Measurements from ENCODE around the gene OIP5.
"Not testable (repeated sequence)": the region's sequence is repeated elsewhere in the genome, so short reads cannot be mapped to it uniquely, and the experiment has no call there.

Gene OIP5

DNA sequence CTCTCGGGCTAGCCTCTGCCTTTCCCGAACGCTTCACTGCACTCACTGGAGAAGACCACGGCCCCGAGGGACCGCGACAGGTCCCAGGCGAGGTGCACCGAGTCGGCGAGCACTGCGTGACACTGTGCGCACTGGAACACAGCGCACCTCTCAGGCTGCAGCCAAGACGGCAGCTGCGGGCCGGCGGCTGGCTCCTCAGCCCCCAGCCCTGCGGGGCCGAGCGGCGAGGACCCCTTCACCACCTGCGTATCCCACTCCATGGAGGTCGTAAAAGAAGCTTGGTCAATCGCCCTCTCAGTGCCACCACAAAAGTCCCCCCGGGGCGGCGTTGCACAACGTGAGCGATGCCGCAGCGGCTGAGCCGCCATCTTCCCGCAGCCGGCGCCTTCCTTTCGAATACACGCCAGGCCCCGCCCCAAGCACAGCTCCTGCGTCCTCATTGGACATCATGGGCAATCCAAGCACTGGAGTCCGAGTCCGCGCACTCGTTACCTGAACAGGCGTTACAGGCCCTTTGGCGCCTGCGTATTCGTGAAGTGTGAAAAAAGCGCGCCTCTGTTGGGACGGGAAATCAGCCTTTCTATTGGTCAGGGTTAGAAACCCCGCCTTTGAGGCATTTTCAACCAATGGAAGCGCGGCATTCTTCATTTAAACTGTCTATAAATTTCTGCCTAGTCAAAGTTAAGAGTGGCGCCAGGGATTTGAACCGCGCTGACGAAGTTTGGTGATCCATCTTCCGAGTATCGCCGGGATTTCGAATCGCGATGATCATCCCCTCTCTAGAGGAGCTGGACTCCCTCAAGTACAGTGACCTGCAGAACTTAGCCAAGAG lies at the start of gene OIP5, which contains the start of gene NUSAP1:
Gene OIP5, minus strand, starts transcription at position 398 of the 832 bp plus-strand sequence. Its CDS starts 30 bp downstream, at position 368.
Gene NUSAP1, plus strand, starts transcription at position 688 of the 832 bp plus-strand sequence. Its CDS starts 77 bp downstream, at position 765.
- DNase-seq (ENCODE audit: low spot score) = peak; percentile 100

GRCh38 chr15:41377978-41378377 lies 45.6 kb upstream of the OIP5 start:
- peak; percentile 40 for DNase-seq (ENCODE audit: low spot score)

DNA sequence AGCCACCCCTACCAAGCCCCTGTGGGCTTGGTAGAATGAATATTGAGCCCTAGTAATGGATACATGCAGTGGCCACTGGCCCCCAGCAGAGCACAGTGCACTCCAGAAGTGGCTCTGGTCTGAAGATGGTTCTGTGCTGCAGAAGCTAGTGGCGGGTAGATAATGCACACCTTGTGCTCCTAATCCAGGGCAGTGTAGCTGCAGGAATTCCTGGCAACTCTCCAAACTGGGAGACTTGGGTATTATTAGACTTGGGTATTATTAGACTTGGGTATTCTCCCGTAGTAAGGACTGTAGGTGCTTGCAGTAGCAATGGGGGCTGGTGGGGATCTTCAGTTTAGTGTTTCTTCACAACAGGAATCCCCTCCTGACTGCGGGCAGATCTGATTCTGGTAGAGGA lies 35.0 kb upstream of the OIP5 start:
- DNase-seq (ENCODE audit: low spot score) = no peak

- no peak for DNase-seq (ENCODE audit: low spot score)
These were observed 22.0 kb upstream of the OIP5 start for GRCh38 chr15:41354371-41354770.

GRCh38 chr15:41350057-41350717 lies 17.8 kb upstream of the OIP5 start:
- no peak for DNase-seq (ENCODE audit: low spot score)

DNA sequence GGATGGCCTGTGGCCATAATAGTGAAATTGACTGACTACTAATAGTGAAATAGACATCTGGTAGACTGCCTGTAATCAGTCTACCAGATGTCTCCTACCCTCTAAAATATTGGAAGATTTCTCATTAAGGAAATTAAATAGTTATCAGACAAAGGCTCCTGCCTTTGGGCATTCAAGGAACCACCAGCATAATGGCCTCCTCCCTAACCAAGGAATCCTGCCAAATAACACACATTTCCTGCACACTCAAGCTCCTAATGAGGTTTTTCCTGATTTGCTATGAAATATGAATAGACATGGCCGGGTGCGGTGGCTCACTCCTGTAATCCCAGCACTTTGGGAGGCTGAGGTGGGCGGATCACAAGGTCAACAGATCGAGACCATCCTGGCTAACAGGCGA lies 14.8 kb upstream of the OIP5 start:
- no peak for DNase-seq (ENCODE audit: low spot score)

DNA sequence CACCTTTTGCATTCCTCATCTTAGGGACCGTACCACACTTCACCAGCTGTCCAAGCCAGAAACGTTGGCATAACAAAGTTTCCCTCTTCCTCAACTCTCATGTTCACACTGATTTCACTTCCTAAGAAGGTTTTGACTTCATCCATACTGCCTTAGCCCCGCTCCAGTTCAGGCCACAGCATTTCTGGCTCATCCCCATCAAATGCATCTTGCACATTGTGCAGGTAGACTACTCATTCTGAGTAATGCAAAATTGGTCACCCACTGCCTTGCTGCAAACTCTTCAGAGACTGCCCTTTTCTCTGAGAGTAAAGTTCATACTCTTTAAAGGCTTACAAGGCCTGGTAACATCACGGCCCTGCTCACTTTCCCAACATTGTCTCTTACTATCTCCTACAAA lies 9.1 kb upstream of the OIP5 start:
- peak; percentile 54 for DNase-seq (ENCODE audit: low spot score)

- peak; percentile 32 for DNase-seq (ENCODE audit: low spot score)
These were observed 7.9 kb upstream of the OIP5 start for GRCh38 chr15:41340189-41340695.

DNA sequence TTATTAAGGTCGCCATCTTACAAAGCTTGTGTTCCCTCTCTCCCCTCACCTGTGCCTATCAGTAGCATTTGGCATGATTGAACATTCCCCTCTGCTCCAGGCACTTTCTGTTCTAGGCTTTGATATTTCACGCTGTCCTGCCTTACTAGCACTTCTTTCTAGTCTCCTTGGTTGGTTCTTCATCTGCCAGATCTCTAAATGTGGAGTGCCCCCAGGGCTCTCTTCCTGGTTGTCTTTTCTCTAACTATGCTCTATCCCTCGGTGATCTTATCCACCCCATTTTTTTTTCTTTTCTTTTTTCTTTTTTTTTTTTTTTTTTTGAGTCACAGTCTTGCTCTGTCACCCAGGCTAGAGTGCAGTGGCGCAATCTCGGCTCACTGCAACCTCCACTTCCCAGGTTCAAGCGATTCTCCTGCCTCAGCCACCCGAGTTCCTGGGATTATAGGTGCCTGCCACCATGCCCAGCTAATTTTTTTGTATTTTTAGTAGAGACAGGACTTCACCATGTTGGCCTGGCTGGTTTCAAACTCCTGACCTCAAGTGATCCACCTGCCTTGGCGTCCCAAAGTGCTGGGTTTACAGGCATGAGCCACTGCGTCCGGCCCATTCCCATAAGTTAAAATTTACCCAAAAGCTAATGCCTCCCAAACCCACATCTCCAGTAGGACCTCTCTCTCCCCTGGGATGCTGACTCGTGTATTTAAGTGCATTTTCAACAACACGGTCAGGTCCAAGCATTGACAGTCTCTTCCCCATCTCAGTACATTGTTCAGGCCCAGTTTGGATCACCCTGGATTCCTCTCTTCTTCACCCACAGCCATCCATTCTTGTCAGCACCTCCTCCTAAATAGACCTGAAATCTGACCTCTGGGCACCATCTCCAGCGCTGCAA lies 5.5 kb upstream of the OIP5 start:
- DNase-seq (ENCODE audit: low spot score) = no peak

DNA sequence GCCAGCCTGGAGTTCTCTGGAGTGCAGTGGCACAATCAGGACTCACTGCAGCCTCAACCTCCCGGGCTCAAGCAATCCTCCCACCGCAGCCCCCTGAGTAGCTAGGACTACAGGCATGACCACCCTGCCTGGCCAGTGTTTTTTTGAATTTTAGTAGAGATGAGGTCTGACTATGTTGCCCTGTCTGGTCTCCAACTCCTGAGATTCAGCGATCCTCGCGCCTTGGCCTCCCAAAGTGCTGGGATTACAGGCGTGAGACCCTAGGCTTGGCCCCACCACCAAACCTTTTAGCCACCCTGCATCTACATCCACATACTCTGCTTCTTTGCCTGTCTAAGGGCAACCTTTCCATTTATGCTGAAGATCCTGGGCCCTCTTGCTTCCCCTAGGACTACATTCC lies 4.7 kb upstream of the OIP5 start:
- DNase-seq (ENCODE audit: low spot score) = no peak

GRCh38 chr15:41336549-41336948 lies 4.2 kb upstream of the OIP5 start:
- no peak for DNase-seq (ENCODE audit: low spot score)

DNA sequence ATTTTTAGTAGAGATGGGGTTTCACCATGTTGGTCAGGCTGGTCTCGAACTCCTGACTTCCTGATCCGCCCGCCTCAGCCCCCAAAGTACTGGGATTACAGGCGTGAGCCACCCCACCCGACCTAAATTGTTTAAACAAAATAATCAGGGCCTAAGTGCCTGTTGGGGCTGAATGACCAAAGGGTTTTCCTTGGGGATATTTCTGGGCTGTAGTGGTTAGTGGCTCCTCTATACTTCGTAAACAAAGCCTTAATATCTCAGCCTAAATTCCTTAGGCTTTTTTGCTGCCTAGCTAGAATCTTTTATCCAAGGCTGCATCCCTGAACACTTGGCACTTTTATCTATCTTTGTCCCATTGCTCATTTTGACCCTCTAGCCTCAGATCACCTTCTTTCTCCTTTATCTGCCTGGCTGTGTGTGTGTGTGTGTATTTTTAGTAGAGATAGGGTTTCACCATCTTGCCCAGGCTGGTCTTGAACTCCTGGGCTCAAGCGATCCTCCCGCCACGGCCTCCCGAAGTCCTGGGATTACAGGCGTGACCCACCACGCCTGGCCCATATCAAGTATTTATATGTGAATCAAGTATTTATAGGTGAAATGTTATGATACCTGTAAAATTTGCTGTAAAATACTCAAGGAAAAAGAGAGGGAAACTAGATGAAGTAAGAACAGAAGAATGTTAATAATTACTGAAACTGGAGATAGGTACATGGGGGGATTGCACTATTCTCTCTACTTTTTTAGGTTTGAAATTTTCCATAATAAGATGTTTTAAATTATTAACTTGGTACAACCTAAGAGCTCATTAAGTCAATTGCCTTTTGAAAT lies 2.1 kb upstream of the OIP5 start:
- DNase-seq (ENCODE audit: low spot score) = no peak

GRCh38 chr15:41333026-41333562 lies 703 bp upstream of the OIP5 start:
- peak; percentile 69 for DNase-seq (ENCODE audit: low spot score)

- DNase-seq (ENCODE audit: low spot score) = no peak
These were observed 578 bp downstream of the OIP5 start for GRCh38 chr15:41331833-41332193.

DNA sequence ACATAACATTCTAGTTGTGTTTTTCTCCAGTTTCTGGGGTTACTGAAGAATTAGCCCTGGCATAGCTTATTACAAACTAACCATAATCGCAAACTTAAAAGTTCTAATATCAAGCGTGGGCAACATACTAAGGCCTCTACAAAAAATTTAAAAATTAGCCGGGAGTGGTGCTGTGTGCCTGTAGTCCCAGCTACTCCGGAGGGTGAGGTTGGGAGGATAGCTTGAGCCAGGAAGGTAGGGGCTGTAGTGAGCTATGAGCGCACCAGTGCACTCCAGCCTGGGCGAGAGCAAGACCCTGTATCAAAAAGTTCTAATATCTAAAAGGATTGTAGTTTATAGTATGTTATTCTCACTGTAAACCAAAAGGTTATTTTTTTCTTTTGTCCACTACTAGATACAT lies 1.1 kb downstream of the OIP5 start:
- no peak for DNase-seq (ENCODE audit: low spot score)

- DNase-seq (ENCODE audit: low spot score) = no peak
These were observed 8.8 kb downstream of the OIP5 start for GRCh38 chr15:41323611-41324010.

- not testable (repeated sequence) for DNase-seq (ENCODE audit: low spot score)
These were observed 11.5 kb downstream of the OIP5 start for GRCh38 chr15:41320805-41321330.

DNA sequence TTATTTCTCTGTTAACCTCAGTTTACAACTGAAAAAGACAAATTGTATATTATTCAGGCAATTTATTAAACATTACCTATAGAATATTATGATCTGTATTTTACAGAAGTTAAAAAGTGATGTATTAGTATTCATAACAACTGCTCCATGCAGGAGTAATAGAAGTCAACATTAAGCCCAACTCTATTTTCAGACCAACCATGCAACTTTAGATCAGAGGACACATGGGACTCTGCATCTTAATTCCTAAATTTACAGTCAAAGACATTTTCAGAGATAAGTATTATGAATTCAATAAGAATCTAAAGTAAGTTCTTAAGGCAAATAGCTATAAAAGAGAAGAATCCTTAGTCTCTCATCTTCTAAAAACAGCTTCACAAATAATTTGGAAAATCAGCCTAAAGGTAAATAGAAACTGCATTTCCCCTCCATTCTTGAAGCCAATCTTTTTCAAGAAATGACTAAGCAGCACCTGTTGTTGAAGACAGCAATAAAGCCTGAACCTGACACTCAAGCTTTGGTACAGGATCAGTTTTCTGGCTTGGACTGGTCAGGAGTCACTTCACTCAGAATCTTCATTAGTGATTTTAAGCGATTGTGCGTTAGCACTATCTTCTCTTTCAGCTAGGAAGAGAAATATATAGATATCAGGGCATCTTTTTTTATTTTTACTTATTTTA lies 23.0 kb downstream of the OIP5 start:
- no peak for DNase-seq (ENCODE audit: low spot score)

GRCh38 chr15:41307679-41308078 lies 24.7 kb downstream of the OIP5 start:
- DNase-seq (ENCODE audit: low spot score) = no peak

- DNase-seq (ENCODE audit: low spot score) = no peak
These were observed 28.1 kb downstream of the OIP5 start for GRCh38 chr15:41304149-41304770.

Measured in kidney tubule cell (primary cell).